ENCODE measurements around the gene PRRG2.
"Not testable (repeated sequence)": the region's sequence is repeated elsewhere in the genome, so short reads cannot be mapped to it uniquely, and the experiment has no call there.

Gene PRRG2

DNA sequence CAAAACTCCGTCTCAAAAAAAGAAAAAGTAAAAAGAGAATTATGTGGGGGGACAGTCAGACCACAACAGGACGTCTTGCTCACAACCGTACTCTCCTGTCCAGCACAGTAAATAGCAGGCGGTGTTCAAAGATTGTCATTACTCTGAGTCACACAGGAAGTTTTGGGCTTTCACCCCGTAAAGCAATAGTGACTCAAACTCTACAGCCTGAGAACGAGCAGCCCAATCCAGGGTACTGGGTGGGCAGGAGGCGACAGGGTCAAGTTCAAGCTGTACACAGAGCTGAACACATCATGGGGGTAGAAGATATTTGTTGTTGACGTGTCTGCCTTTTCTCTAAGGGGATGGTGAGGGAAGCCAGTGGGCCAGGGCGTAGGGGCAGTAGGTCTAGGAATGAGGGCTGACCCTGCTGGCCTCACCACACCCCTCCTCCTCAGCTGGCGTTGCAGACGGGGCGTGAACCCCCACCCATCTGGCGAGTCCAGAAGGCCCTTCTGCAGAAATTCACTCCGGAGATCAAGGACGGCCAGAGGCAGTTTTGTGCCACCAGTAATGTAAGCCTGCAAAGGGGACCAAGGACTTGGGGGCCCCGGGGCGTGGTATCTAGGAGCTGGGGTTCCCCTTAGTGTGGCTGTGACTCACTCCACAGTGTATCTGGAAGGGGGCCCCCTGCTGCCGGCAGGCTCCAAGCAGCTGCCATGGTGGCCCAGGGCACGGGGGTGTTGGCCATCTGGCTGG is 33.1 kb downstream of the PRRG2 start:
- TF ChIP-seq CTCF (conservative IDR thresholded peaks at IDR 0.05) (no peak), ZFX (IDR thresholded peaks at IDR 0.05) (no peak)
- peak overlapping the region; percentile 32 for H3K27ac ChIP-seq

DNA sequence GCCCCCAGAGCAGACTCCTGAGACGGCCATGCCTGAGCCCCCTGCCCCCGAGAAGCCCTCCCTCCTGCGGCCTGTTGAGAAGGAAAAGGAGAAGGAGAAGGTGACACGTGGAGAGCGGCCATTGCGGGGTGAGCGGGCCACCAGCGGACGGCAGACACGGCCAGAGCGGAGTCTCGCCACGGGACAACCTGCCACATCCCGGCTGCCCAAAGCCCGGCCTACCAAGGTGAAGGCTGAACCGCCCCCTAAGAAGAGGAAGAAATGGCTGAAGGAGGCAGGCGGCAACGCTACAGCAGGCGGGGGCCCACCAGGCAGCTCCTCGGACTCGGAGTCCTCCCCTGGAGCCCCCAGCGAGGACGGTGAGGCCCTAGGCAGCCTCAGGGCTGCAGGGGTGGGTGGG is 34.7 kb downstream of the PRRG2 start:
- no peak for TF ChIP-seq ZFX (IDR thresholded peaks at IDR 0.05)
- H3K27ac ChIP-seq, result no peak overlapping the region

GRCh38 chr19:49616532-49616931 is 35.4 kb downstream of the PRRG2 start:
- no peak overlapping the region for H3K27ac ChIP-seq
- TF ChIP-seq CTCF (conservative IDR thresholded peaks at IDR 0.05), result no peak

- no peak for TF ChIP-seq CTCF (conservative IDR thresholded peaks at IDR 0.05)
- no peak for TF ChIP-seq ZFX (IDR thresholded peaks at IDR 0.05)
- H3K27ac ChIP-seq, result no peak overlapping the region
Observed at GRCh38 chr19:49616945-49617344, 35.8 kb downstream of the PRRG2 start.

DNA sequence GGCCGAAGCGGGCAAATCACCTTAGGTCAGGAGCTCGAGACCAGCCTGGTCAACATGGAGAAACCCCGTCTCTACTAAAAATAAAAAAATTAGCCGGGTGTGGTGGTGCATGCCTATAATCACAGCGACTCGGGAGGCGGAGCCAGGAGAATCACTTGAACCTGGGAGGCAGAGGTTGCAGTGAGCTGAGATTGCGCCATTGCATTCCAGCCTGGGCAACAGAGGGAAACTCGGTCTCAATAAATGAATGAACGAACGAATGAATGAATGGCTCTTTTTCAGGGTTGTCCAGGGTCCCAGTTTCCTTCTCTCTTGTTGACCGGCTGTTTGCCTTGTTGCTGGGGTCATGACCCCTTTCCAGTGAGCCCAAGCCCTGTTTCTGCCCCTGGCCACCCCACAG is 36.7 kb downstream of the PRRG2 start:
- not testable (repeated sequence) for H3K27ac ChIP-seq

- no peak overlapping the region for H3K27ac ChIP-seq
- no peak for TF ChIP-seq ZFX (IDR thresholded peaks at IDR 0.05)
- TF ChIP-seq CTCF (conservative IDR thresholded peaks at IDR 0.05), result no peak
Observed at GRCh38 chr19:49624967-49625910, 44.1 kb downstream of the PRRG2 start.

DNA sequence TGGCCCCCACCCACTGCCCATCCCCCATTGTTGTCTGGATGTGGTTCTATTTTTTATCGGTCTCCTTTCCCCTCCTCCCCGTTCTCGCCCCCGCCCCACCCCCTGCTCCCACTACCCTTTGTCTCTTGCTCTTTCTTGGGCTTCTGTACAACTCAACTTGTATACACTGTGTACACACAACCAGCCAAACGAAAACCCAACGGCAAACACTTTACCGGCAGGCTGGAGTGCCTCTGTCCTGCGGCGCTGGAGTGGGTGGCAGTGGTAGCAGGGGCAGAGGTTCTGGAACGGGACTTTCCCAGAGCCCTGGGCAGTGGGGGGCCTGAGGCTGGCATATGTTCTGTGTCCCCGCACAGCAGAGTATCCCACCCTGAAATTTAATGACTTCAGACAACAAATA is 45.1 kb downstream of the PRRG2 start:
- TF ChIP-seq ZFX (IDR thresholded peaks at IDR 0.05), result no peak
- no peak for TF ChIP-seq CTCF (conservative IDR thresholded peaks at IDR 0.05)
- H3K27ac ChIP-seq, result no peak overlapping the region

DNA sequence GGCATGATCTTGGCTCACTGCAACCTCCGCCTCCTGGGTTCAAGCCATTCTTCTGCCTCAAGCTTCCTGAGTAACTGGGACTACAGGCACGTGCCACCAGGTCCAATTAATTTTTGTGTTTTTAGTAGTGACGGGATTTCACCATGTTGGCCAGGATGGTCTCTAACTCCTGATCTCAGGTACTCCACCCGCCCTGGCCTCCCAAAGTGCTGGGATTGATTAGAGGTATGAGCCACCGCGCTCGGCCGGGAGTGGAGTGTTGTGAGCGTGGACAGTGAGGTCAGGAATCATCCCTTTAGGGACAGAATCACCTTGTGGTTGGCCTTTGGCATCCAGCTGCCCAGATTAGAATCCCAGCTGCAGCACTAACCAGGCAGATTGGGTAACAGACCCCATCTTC is 48.5 kb downstream of the PRRG2 start:
- no peak for TF ChIP-seq ZFX (IDR thresholded peaks at IDR 0.05)
- no peak for TF ChIP-seq CTCF (conservative IDR thresholded peaks at IDR 0.05)
- H3K27ac ChIP-seq, result peak overlapping the region; percentile 85
